Activated CD4-positive, alpha-beta T cell treated with anti-CD3 and anti-CD28 coated beads for 24 hours (primary cell): ENCODE measurements around the gene TTC29.
"Not testable (repeated sequence)": the region's sequence is repeated elsewhere in the genome, so short reads cannot be mapped to it uniquely, and the experiment has no call there.

Experiments used
- DNase-seq, 2 donors: peaks; one replicate each; pipeline ENCODE4 v3.0.0-alpha.2; 2020; ENCODE audit warnings: low read depth in 2 of 2

TTC29 gene

DNA sequence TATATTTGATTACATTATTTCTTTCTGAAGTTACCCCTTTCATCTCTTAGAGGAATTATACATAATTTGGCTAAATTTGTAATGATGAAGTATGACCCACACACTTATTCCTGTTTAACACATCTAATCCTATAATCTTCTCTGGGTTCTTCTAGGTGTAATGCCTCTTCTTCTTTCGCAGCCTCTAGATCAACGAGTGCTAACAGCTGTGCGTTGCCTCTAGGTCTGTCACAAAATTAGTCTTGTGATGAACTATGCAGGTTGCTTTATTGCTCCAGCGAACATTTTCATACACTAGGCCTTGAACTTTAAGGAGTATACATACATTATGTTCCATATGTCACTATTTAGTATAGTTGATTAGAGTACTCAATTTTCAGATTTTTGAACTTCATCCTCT lies 89.9 kb downstream of the TTC29 start:
- DNase-seq: no peak

DNA sequence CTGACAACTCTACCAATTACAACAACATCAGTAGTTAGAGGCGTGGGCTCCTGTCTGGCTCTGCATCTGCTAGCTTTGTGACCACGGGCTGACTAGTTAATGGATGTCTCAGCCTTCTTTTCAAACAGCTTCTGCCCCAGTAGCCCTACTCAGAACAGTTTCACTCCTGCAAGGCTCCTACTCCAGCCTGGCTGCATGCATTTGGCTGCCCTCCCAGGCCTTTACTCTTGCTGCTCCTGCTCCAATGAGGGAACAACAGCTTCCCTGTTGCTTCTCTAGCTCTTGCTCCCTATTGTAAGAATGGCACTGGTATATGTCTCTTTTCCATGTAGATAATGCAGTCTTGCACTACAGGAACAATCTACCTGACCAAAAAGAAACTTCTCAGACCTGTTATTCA lies 93.3 kb downstream of the TTC29 start:
- DNase-seq: no peak

DNA sequence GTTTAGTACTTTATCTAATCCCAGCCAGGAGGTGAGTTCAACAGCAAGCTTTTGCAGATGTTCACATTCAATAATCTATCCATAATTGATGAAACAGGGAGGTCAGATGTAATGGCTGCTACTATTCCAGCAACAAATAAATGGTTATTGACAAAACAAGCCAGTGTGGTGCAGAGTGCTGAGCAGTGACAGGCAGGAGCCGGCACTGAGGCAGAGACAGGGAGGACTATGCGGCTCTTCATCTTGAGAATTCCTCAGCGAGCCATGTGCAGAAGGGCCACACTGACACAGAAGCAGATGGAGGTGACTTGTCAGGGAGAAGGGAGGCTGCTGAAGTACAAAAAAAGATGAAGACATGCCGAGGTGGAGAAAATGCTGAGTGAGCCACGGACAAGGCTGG lies 98.3 kb downstream of the TTC29 start:
- no peak for DNase-seq

DNA sequence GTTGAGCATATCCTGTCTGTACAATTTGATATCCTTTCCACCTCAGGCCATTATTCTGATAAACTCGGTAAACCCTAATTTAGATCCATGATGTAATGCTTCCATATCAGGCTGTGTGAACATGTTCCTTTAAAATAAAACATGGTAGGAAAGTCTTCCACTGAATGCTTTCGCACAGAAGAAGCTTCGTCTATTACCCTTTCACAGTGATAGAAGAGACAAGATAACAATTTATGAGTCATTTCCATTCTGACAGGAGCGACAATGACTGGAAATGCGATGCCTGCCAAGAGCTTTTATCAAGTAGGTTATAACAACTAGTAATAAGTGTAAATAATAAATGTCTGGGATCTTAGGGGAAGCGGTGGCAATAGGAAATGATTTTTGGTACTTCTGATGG lies 98.8 kb downstream of the TTC29 start:
- no peak for DNase-seq

DNA sequence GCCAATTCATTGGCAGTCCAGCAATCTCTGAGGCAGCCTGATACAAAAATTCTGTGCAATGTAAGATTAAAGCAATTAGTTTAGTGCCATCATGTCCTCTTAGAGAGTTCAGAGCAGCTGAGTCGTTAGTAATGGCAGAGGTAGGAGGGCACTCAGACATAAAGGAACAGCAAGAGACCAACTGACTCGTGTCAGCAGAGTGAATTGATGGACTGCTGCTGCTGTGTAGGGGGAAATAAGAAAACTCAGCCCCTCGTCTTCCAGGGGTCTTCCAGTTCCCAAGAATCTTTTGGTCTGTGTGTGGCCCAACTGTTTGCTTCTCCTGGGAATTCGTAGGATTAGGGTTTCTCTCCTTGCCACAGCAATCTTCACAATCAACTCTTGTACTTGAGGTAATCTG lies 100.9 kb downstream of the TTC29 start:
- DNase-seq: no peak

DNA sequence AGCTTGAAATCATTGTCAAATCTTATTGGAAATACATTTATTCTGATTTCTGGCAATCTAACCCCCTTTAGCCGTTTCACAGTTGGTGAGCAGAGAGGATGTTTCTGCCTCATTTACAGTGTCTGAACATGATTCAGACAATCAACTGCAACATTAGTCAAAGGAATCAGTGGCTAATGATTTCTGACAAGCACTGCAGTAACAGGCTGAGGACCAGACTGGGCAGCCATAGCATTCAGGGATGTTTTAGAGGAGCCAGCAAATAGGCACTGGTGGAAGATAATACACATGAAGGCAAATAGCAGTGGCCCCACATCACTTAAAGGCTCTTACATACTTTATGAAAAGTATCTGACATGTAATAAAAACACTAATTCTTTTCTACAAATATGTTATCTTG lies 102.8 kb downstream of the TTC29 start:
- DNase-seq: no peak

DNA sequence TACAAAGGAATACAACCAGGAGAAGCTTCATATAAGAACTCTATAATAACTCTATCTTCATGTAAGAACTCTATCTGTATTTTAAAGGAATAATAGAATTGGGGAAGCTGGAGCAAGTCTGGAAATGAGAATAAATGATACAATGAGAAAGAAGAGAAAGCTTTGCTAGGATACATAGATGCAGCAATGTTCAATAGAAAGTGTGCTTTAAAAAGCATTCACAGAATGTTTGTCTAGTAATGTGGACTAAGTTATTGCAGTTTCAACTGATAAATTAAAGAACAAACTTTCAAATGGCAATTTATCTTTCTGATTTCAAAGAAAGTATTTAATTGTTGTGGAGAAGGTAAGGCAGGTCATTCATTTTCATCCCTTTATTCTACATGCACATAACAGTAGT lies 104.9 kb downstream of the TTC29 start:
- no peak for DNase-seq

DNA sequence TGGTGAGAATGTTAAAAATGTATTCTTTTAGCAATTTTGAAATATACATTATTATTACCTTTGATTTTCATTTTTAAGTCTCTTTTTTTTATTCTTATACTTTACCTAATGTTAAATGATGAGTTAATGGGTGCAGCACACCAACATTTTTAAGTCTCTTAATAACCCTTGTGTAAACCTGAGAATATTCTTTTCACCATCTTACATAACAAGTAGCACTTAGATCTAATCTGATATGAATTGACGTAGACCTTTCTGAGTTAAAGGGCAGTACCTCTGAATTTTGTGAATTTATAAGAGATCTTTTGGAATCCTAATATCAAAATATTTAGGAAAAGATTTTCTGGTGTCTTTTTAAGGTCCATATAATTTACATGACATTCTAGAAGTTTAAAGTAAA lies 110.6 kb downstream of the TTC29 start:
- DNase-seq: no peak

DNA sequence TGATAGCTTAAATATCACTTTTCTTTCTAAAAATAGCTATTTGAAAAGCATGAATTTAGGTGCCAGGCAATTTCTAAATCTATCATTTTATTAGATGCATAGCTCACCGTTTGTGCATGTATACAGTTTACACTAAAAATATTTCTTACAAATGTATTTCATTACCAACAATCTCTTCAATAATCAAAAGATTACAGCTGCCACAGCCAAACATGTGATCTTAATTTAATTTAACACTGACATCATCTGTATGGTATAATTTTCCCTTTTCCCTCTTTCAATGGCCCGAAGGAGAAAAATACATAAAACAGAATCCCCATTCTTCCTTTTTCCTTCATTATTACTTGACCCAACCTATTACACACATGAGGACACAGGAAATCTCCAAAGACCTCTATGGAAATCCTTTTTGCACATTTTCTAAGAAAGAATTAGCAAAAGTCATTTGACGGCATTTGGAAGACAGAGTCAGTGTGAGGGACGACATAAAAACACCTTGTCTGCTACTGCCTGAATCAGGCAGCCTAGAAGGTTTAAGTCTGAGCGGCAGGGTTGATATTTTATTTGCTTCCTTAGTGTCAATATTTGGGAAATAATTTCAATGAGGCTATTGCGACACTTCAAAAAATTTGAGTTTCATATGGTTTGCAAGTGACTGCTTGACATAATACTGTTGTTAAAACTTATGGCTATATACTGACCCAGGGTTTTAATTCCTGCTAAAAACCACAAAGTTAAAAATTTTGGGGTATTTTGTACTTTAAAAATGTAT lies 111.2 kb downstream of the TTC29 start:
- no peak for DNase-seq

DNA sequence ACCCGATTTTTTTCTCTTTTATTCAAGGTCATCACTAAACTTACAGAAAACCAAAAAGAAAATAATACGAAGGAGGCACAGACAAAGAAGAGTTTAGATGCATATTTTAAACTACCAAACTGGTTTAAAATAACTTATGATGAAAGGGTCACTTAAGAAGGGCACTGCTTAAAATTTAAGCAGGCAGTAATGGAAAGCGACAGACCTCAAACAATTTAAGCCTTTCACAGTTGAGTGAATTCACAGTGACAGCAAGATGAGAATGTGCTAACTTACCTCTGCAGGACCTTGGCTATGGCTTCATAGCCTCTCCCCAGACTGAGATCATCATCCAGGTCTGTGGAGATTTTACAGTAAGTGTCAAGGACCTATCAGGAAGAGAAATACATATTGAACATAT lies 112.1 kb downstream of the TTC29 start:
- no peak for DNase-seq

DNA sequence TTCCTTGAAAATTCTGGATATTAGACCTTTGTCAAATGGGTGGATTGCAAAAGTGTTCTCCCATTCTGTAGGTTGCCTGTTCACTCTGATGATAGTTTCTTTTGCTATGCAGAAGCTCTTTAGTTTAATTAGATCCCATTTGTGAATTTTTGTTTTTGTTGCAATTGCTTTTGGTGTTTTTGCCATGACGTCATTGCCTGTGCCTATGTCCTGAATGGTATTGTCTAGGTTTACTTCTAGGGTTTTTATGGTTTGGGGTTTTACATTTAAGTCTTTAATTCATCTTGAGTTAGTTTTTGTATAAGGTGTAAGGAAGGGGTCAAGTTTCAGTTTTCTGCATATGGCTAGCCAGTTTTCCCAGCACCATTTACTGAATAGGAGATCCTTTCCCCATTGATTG lies 122.7 kb downstream of the TTC29 start:
- DNase-seq: not testable (repeated sequence)

DNA sequence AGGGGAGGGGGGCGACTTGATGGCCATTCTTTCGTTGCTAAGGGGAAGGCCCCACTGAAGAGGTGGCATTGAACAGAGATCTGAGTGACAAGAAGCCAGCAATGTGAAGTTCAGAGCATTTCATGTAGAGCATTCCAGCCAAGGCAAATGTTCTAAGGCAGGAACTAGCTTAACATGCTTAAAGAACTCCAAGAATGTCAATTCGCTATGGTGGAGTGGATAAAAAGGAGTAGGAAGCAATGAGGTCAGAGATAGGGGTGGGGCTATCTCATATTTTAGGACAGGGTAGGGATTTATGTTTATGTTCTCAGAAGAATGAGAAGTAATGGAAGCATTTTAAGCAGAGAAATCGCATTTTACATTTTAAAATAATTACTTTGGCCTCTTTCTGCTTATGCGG lies 130.9 kb downstream of the TTC29 start:
- DNase-seq: no peak

DNA sequence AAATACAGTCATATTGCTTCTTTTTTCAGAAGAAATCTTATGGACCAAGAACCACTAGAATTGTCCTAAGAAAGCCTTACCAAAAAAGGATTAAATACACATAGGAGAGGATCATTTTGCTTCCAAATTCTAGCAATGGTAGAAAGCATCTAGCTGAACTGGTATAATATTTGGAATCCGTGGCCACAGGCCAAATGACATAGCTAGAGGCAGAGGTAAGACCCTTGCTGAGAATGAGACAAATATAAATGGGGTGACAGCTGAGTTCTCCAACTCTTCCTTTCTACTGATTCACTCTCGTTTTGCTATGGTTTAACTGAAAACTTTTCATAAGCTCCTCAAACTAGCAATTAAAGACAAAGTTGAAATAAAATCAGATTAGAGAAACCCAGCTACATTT lies 150.0 kb downstream of the TTC29 start:
- DNase-seq: no peak

DNA sequence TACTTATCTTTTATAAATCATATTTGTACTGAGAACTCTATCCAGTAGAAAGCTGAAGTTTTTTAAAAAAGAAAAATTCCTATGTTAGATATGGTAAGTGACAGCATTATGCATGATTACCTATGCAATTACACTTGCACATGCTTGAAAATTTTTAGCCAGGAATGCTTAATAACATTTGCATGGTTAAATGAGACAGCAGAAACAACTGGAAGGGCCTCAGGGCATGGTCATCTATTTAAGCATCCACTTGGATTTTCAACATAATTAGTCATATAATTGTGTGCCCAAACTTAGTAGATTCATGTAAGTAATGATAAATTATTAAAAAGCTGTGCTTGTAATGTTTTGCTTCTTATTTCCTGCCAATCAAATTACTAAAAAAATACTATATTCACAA lies 151.9 kb downstream of the TTC29 start:
- no peak for DNase-seq

DNA sequence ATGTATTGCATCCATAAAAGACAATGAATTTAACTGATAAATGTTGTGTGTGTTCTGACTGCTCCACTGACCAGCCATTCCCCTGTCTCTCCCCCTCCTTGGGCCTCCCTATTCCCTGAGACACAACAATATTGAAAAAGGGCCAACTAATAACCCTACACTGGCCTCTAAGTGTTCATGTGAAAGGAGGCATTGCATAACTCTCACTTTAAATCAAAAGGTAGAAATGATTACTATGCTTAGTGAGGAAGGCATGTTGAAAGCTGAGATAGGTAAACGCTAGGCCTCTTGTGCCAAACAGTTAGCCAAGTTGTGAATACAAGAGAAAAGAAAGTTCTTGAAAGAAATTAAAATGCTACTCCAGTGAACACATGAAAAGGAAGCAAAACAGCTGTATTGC lies 154.2 kb downstream of the TTC29 start:
- DNase-seq: no peak

DNA sequence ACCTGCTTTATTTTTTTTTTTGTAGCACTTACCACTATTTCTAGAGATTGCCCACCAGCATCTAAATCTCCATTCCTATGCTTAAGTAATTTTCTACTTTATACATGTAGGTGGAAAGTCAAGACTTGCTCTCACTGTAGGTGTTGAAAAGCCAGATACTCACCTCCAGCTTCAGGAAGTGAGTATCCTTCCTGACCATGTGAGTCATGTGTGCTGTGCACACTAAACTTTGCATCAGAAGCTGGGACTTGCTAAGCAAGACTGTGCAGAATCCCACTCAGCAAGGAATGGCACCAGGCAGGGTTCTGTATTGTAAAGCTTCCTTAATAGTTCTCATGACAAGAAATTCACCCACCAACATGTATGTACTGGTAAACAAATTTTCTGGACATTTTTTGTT lies 155.1 kb downstream of the TTC29 start:
- DNase-seq: no peak

DNA sequence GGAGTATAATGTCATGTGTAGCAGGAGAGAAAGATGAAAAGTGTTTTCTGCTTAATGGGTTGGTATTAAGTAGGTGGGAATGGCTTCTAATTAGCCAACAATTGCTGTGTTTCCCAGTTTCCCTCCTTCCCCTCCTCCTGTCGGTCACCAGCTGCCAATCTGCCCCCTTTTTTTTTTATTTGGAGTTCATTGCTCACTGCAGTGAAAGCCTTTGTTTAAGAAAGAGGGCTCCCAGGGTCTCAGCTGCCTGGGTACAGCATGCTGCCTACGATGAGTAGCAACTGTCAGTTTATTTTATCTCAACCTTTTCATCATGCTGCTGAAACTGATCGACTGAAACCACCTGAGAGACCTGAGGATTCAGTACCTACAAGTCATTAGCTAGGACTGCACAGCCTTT lies 157.9 kb downstream of the TTC29 start:
- no peak for DNase-seq

DNA sequence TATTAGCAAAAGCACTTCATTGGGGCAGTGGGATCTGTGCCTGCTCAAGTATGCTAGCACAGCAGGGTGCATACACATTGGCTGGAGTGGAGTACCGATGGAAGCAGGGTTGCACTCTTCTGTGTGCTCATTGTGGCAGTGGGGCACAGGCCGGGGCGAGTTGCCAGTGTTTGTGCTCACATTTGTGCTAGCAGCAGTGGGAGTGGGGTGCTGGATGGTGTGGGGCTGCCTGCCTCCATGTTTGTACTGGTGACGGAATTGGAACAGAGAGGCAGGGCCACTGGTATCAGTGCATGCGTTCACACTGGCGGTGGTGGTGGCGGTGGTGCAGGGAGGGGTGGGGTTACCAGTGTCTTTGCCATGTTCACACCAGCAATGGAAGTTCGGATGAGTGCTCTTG lies 169.0 kb downstream of the TTC29 start:
- no peak for DNase-seq

DNA sequence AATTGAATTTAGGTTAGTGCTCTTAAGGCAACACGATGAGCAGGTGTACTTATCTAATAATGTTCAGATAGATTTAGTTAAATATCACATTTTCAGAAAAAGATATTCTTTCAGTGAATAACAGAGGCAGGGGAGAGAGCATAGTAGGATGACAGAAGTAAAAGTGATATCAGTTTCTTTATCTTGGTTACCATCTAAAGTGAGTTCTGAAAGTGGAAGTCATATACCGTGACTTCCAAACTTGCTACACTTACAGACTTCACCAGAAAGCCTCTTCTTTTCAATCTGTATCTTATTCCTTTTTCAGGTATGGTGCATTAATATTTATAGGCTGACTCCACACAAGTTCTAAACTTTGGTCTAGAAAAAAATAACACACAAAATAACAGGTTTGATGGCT lies 182.1 kb downstream of the TTC29 start:
- DNase-seq: no peak

DNA sequence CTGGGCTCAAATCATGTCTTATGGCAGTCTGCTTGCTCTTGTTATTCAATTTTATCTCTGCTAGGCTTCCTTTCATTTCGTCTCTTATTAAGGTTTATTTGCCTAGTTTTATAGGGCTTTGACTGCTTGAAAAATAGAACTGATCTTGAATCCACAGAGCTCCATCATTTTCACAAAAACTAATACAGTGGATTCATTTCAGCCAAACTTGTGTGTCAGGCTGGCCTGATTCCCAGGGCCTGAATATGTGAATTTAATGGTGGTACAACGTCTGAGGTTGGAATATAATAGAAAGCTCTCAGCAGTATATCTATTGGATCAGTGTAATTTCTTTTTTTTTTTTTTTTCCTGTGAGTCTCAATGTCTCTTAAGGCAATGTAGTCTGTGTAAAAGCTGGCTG lies 183.6 kb downstream of the TTC29 start:
- DNase-seq: no peak

DNA sequence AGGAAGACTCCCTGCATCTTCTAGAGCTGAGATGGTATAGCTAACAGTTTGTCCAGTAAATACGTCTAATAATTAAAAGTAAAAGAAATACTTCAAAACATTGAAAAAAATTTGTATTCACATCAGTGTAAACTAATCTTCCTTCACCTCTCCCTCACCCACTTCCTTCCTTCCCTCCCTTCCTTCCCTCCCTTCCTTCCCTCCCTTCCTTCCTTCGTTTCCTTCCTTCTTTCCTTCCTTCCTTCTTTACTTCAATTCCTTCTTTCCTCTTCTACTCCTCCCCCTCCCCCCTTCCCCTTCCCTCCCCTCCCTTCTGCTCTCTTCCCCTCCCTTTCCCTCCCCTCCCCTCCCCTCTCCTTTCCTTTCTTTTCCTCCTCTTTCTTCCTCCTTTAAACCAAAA lies 203.2 kb downstream of the TTC29 start:
- no peak for DNase-seq

DNA sequence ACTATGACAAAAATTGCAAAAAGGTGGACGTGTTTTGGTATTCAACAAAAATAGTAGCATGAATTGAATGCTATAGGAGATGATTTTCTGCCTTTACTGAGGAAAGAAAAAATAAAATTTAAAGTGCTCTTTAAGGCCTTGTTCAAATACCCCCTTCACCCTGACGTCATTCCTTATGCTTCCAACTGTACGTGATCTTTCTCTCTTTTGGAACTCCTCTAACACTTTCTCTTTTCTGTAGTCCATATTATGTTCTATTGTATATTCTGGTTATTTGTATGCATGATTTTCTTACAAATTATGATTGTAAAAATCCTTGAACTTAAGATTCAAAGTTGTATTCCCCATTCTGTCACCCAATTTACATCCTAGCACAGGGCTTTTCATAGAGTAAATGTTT lies 206.5 kb downstream of the TTC29 start:
- no peak for DNase-seq

DNA sequence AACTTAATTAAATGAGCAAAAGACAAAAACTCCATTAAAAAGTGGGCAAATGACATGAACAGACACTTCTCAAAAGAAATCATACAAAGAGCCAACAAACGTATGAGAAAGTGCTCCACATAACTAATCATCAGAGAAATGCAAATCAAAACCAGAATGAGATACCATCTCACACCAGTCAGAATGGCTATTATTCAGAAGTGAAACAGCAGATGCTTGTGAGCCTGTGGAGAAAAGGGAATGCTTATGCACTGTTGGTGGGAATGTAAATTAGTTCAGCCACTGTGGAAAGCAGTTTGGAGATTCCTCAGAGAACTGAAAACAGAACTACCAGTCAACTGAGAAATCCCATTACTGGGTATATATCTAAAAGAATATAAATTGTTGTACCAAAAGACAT lies 222.1 kb downstream of the TTC29 start:
- DNase-seq: not testable (repeated sequence)

DNA sequence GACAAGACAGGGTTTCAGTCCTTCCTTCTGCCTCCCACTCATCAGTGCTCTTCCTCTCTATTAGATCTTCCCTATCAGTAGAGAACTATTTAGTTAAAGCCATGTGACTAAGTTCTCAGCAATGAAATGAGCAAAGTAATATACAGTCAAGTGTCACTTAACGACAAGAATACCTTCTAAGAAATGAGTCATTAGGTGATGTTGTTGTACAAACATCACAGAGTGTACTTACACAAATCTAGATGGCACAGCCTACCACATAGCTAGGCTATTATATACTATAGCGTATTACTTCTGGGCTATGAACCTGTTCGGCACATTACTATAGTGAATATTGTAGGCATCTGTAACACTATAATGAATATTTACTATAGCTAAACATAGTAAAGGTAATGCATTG lies 235.7 kb downstream of the TTC29 start:
- no peak for DNase-seq
